C4-2B (cell line): ENCODE data around the gene SLC4A1.
A peak's percentile ranks its signal among the peaks of the same experiment; 100 is the strongest.

Source experiments
- H3K27ac ChIP-seq: fragments of 450-650 bp; 2 replicates; pipeline ENCODE4 v1.5.1; 2017
- ZFX ChIP-seq: fragments of 450-650 bp; IDR thresholded peaks from 2 replicates; pipeline ENCODE4 v1.6.1; 2017
- TF ChIP-seq, protein P1 (sequence below): fragments of 450-650 bp; conservative IDR thresholded peaks from 2 replicates; pipeline ENCODE4 v1.5.1; 2017; ENCODE audit warnings: mild to moderate bottlenecking

The SLC4A1 gene

GRCh38 chr17:44207319-44207718, 60.6 kb downstream of the SLC4A1 start:
- no peak overlapping the region for H3K27ac ChIP-seq
- no peak for TF ChIP-seq ZFX
- TF ChIP-seq, protein P1, sequence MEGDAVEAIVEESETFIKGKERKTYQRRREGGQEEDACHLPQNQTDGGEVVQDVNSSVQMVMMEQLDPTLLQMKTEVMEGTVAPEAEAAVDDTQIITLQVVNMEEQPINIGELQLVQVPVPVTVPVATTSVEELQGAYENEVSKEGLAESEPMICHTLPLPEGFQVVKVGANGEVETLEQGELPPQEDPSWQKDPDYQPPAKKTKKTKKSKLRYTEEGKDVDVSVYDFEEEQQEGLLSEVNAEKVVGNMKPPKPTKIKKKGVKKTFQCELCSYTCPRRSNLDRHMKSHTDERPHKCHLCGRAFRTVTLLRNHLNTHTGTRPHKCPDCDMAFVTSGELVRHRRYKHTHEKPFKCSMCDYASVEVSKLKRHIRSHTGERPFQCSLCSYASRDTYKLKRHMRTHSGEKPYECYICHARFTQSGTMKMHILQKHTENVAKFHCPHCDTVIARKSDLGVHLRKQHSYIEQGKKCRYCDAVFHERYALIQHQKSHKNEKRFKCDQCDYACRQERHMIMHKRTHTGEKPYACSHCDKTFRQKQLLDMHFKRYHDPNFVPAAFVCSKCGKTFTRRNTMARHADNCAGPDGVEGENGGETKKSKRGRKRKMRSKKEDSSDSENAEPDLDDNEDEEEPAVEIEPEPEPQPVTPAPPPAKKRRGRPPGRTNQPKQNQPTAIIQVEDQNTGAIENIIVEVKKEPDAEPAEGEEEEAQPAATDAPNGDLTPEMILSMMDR, result no peak

DNA sequence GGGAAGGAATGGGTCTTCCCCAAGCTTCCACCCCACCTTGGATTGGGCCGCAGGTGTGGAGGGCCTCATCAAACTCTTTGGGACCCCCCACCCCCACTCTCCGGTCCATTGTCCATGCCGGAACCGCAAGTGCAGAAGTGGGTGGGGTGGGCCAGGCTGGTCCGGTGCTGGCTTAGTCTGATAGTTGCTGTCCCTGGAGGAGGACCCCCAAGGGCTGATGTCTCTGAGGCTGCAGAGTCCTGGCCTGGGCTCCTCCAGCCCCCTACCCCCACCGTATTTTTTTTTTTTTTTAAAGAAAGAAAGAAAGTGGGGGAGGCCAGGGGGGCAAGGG, 61.1 kb downstream of the SLC4A1 start:
- H3K27ac ChIP-seq, result no peak overlapping the region
- TF ChIP-seq ZFX, result no peak
- TF ChIP-seq, protein P1, result no peak

DNA sequence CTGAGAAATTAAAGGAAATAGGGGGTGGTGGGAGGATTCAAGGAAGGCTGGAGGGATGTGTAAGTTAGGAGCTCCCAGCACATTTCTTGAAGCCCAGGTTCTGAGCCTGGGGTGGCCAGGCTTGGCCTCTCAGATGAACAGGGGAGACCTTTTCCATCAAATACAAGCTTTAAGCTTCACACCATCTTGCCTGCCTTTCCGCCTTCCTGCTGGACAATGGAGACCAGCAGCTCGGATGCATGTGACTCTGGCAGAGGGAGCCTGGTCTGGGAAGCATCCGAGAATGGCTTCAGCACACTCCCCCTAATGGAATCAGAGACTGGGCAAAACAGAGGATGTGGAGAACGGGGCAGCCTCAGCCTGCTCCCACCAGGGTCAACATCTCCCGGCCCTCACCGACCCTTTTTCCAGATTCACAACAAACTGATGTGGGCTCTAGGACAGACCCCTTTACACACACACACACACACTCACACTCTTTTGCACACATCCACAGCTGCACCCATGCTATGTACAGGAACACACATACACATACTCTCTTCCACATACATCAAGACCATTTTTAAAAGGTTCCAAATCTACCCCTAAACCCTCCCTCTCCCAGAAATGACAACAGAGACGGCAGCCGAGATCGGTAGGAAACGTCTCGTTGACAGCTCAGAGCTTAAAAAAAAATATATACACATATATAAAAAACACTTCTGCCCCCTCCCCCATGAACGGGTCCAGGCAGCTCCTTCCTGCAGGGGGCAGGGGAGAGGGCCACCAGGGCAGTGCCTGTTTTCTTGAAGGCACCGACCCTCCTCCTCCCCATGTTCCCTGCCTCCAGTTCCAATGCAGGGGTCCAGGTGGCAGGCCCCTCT, 61.7 kb downstream of the SLC4A1 start:
- TF ChIP-seq, protein P1, result no peak; the same call in 1 of the 2 replicates
- no peak for TF ChIP-seq ZFX
- no peak overlapping the region for H3K27ac ChIP-seq

- no peak overlapping the region for H3K27ac ChIP-seq
- no peak for TF ChIP-seq ZFX
- TF ChIP-seq, protein P1, result no peak
These were observed 63.5 kb downstream of the SLC4A1 start for GRCh38 chr17:44204441-44204882.

- H3K27ac ChIP-seq, result no peak overlapping the region
- no peak for TF ChIP-seq ZFX
- TF ChIP-seq, protein P1, result peak; percentile 64
These were observed 64.0 kb downstream of the SLC4A1 start for GRCh38 chr17:44203731-44204440.

DNA sequence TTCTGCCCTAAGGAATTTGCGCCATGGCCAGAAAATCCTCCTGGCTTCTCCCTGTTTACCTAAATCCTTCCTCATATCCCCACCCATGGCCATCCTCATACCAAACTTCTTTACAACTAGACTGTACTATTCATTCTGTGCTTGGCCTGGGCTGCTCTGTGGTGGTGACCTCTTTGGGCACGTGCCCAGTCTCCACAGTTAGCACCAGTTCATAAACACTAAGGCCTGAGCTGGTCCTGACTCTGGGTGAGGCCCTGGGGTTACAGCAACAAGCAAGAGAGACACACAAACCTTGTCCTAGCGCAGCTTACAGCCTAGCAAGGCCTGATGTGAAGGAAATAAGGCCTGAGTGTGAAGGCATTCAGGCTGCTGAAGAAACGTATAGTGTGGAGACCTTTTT, 65.2 kb downstream of the SLC4A1 start:
- H3K27ac ChIP-seq, result no peak overlapping the region
- TF ChIP-seq, protein P1, result no peak
- no peak for TF ChIP-seq ZFX
